ENCODE results near the gene NDE1.

NDE1 gene

DNA sequence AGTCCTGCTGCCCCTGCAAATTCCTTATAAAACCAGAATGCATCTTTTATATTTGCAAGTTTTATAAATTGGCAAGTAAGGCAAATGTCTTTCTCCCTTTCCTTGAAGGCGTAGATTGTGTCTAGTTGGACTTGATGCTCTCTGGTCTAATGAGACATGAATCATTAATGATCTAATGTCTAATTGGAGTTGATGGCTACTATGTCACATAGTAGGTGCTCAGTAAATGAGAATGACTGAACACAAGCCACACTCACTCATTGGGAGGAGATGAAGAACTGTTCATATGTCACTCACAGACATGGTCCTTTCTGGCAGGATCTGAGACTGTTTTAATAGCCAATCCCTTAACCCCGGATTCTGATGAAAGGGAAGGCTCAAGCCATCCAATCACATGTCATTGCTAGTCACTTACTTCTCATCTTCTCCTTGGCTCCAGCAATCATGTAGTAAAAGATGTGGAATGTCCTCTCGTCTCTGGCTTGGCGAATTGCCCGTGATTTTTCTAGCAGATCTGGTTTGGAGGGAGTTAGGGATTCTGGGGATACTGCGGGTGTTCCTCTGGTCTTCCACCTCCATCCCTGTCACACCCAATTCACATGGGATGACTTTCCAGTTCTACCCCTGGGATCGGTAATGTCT is 125.7 kb downstream of the NDE1 start:
- DNase-seq, result no peak
- in situ Hi-C loops (cut with MboI; ENCODE audit: low pct_unique_long_range_greater_than_20kb, low sequenced_read_pairs), result no loop called here

Data from KBM-7 (cell line).